ENCODE results near the gene KLHL29. TPM values are rescaled to one million over a fixed set of nuclear protein-coding genes. Genes with fewer than 3 reads are reported as not detected.
A peak's percentile ranks its signal among the peaks of the same experiment; 100 is the strongest.

The KLHL29 gene
- total RNA-seq, 1 experiment from 2014 or later: 6.4 TPM

DNA sequence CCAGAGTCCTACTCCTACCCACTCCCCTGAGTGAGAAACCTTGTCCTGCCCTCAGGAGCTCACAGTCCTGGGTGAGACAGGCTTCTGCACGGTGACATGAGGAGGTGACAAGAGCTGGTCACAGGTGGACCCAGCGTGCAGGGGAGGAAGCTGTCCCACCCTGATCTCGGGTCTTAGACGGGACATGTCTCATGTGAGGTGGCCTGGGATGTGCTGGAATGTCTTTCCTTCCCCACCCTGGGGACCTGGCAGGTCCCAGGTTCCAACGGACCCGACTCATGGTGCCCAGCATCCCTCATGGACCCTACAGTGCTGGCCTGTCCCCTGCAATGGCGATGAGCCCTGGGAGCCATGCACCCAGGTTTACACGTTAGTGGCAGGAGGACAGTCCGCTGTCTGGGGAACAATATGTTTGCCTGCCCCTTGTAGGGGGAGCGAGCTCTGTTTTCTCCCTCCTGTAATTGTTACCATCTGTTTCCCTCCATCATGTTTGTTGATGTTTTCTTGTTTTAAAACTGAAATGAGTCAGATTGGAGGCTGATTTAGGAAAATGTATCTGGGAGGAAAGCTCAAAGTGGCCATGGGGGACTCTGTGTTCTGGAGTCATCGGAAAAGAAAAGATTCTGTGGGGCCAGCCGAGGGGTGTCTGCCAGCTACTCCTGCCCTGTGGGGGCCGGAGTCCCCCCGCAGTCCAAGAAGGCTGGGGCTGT lies 238.1 kb downstream of the KLHL29 start:
- DNase-seq (ENCODE audit: low read depth, low spot score): no peak
- in situ Hi-C loops (cut with HindIII; ENCODE audit: low pct_unique_long_range_greater_than_20kb, low sequenced_read_pairs): no loop called here

DNA sequence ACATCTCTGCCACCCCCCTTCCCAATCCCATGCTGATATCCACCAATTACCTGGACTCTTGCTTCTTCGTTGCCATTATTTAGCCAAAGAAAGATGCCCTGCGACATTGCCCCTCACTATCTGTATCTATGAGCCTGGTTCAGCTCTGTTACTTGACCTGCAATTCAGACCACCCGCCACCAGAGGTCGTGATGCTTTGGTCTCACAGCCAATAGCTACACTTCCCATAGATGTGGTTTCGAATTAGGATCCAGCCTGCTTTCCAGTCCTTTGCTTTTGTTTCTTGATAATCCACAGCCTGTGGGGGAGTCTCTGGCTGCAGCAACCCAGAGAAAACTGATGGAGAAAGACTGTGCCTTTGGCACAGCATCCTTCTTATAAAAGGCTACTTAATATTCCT lies 239.4 kb downstream of the KLHL29 start:
- DNase-seq (ENCODE audit: low read depth, low spot score): peak; percentile 50
- in situ Hi-C loops (cut with HindIII; ENCODE audit: low pct_unique_long_range_greater_than_20kb, low sequenced_read_pairs): no loop called here

DNA sequence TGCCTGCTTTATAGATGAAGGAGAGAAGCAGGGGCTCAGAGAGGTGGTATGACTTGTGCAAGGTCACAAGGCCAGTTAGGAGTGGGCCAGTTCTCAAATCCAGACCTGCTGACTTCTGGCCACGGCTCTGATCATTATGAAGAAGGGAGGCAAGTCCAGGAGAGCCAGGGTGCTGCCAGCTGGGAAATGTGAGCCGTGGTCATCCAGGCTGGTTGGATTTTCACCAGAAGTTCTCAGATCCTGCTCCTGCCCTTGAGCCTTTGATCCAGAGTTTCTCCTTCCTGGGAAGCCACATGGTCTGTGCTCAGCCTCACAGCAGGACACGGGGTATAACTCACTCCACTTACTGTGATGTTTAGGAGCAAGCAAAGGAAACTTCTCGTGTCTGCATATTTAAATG lies 239.9 kb downstream of the KLHL29 start:
- DNase-seq (ENCODE audit: low read depth, low spot score): no peak
- in situ Hi-C loops (cut with HindIII; ENCODE audit: low pct_unique_long_range_greater_than_20kb, low sequenced_read_pairs): no loop called here

DNA sequence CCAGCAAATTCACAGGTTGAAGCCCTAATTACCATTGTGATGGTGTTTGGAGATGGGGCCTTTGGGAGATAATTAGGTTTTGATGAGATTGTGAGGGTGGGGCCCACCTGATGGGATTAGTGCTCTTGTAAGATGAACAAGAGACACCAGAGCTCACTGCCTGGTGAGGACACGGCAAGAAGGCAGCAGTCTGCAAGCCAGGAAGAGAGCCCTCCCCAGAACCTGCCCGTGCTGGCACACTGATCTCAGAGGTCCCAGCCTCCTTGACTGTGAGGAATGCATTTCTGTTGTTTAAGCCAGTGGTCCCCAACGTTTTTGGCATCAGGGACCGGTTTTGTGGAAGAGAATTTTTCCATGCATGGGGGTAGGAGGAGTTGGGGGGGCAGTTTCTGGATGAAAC lies 240.7 kb downstream of the KLHL29 start:
- in situ Hi-C loops (cut with HindIII; ENCODE audit: low pct_unique_long_range_greater_than_20kb, low sequenced_read_pairs): no loop called here
- DNase-seq (ENCODE audit: low read depth, low spot score): no peak

DNA sequence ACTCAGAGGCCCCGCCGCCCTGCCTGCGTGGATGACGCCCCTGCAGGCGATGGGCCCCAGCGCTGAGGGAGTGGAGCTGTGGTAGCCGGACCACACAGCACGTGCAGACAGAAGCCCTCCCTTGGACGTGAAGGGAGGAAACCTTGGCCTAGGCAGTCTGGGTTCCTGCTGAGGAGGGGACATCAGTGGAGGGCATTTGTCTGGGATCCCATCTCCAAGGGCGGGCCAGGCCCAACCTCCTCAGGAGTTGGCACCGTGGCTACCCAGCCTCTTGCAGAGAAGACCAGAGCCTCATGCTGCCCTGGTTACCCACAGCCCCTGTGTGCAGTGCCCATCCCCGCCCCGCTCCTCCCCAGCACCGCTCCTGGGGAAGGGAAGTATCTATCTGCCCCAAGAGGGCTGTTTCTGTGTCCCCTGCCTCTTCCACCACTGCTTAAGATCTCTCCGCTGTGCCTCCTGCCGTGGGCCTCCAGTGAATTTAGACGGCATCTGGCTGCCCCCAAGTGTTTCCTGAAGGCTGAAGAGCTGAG lies 241.8 kb downstream of the KLHL29 start:
- in situ Hi-C loops (cut with HindIII; ENCODE audit: low pct_unique_long_range_greater_than_20kb, low sequenced_read_pairs): no loop called here
- DNase-seq (ENCODE audit: low read depth, low spot score): no peak

DNA sequence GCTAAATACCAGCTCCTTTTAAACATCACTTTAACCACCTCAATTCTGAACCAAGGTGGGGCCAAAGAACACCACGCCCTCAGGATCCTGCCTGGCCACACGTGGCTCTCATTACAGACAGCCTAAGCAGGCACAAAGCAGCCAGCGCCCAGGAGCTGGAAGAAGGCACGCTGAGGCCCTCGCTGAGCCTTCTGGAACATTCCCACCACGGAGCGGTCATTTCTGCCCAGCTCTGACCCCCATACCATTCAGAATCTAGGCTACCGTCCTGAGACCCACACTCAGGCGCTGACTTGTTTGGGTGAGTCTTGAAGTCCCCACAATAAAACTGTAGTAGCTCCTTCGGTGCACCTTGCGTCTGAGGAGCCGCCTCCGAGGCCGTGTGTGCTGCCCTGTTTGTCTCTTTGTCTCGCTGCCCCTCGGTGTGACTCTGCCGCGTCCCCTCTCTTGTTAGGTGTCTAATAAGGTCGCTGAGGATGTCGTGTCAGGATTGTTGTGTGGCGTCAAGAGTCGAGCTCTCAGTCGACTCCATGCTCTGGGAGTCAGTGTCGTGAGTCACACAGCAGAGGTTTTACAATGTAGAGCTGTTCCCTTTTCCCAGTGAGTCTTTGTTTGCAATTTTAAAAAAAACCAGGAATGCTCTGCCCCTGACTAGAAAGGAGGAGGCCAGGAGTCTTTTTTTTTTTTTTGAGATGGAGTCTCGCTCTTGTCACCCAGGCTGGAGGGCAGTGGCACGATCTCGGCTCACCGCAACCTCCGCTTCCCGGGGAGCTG lies 242.4 kb downstream of the KLHL29 start:
- in situ Hi-C loops (cut with HindIII; ENCODE audit: low pct_unique_long_range_greater_than_20kb, low sequenced_read_pairs): no loop called here
- no peak for DNase-seq (ENCODE audit: low read depth, low spot score)

DNA sequence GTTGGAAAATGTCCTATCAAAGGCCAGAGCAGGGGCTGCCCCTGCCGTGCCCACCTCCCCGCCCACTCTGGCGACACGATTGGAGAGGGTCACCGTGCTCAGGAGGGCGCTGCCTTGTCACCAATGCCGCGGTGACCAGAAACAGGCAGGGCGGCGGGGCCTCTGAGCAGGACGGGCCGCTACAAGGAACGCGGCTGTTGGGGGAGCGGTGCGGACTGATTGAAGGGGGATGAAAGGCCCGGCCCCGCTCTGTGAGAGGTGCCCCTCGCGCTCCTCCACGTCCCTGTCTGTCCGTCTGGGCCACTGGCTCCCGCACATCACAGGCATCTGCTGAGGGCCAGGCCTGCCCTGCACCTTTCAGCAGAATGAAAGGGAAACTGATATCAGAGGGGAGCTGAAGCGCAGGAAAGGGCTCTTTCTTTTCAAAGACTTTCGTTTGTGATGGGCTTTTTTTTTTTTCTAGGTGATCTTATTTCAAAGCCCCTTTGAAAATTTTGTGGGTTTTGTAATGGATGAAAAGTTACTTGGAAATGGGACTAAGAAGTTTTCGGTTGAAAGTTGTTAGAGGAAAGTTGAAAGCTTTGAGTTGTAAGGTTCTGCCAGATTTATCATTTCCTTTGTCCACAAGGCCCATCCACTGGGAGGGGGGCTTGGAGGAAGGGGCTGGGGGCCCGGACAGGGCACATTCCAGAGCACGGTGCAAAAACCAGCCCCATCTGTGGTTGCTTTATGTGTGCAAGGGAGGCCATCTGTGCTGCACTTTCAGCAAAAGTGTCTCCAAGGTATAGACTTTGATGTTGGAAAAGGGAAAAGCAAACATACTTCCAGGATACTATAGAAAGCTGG lies 244.2 kb downstream of the KLHL29 start:
- DNase-seq (ENCODE audit: low read depth, low spot score): no peak
- in situ Hi-C loops (cut with HindIII; ENCODE audit: low pct_unique_long_range_greater_than_20kb, low sequenced_read_pairs): no loop called here

DNA sequence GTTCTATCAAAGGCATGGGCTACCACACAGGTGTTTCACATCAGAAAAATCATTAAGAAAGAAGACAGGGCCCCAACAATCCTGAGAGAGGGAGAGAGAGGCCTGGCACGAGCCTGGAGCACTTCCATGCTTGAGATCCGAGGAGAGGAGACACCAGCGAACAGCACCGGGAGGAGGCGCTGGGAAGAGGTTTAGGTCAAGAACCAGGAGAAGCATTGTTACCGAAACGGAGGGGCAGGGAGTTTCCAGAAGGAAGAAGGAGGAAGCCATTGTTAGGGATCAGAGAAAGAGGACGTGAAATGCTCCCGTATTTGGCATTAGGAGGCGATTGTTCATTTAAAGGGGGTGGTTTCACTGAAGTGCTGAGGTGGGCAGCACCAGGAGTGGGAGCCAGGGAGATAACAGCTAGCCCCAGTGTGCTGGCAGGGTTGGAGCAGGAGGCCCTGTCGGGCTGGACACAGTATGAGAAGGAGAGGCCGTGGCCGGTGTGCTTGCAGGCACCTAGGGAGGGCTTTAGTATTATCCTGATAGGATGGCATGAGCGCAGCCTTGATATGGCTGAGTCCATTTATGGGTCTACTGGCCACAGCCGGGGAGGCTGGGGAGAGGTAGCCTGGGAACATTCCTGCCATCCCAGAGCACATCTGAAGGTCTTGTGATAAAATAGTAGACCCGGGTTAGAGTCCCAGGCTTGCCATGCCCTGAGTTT lies 244.9 kb downstream of the KLHL29 start:
- DNase-seq (ENCODE audit: low read depth, low spot score): no peak
- in situ Hi-C loops (cut with HindIII; ENCODE audit: low pct_unique_long_range_greater_than_20kb, low sequenced_read_pairs): no loop called here

DNA sequence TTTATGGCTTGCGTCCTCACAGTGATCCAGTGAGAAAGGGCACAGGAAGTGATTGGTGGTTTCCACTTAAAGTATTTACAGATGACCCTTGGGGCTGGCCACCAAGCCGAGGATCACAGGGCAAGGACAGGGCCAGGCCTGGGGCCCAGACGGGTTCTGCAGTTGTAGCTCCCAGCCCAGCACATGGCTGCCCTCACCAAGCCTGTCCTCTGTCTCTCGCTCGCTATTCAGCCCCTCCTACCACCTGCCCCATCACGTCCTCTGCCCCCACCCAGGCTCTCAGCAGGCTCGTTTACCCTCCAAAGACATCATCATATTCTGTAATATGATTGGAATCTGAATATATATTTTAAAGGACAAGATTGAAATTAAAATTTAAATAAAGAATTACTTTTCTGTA lies 246.0 kb downstream of the KLHL29 start:
- no peak for DNase-seq (ENCODE audit: low read depth, low spot score)
- in situ Hi-C loops (cut with HindIII; ENCODE audit: low pct_unique_long_range_greater_than_20kb, low sequenced_read_pairs): no loop called here

DNA sequence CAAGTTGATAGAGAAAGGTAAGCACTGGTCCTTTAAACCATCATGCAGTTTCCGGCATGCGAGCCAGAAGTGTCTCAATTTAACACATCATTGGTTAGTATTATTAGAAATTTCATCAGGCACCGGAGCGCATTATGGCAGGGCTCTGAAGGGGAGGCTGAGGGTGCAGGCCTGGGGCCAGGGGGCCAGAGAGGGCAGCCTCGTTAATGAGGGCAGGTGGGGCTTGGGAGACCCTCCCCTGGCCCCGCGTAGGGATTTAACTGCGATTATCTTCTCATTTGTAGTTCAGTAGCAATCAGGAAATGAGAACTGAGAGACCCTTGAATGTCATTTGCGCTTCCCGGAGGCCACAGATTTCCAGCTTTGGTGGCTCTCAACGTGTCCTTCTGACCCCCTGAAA lies 246.4 kb downstream of the KLHL29 start:
- no peak for DNase-seq (ENCODE audit: low read depth, low spot score)
- in situ Hi-C loops (cut with HindIII; ENCODE audit: low pct_unique_long_range_greater_than_20kb, low sequenced_read_pairs): no loop called here

DNA sequence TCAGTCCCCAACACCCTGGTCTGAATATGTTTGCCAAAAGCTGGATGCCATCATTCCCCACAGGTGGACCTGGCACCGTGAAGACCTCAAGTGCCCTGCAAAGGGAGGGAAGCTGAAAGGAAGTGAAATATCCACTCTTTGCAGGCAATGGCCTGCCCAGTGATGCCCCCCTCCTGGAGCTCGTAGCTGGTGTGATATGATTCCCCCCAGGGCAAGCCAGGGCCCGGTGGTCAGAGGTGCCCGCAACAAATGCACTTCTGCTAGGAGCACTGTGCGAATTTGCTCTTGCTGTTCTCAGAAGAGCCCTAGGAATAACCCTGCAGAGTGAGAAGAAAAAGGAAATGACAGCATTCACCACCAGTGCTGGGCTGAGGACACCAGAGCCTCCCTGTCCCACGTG lies 247.4 kb downstream of the KLHL29 start:
- in situ Hi-C loops (cut with HindIII; ENCODE audit: low pct_unique_long_range_greater_than_20kb, low sequenced_read_pairs): no loop called here
- DNase-seq (ENCODE audit: low read depth, low spot score): no peak

DNA sequence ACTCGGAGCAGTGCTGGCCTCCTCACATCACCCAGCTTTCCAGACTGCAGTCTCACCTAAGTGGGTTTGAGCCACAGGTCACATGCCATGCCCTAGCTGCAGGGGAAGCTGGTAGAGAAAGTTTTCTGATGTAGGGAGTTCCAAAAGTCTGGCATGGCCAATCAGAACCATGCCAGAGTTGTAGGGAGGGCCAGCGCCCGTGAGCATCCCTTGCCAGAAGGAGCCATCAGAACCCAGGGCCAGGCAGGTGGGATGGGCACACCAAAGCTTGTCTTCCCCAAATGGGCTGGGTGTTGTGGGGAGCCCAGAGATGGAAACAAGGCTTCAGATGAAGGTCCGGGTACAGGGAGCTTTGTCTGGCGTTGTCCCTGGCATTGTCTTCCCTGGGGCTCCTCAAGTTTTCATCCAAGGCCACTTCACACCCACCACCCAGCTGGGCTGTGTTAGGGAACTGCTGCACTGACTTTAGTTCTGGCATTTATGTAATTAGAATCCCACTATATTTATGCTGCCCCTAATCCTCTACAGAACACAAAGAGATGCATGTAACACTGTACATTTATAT lies 247.9 kb downstream of the KLHL29 start:
- in situ Hi-C loops (cut with HindIII; ENCODE audit: low pct_unique_long_range_greater_than_20kb, low sequenced_read_pairs): no loop called here
- DNase-seq (ENCODE audit: low read depth, low spot score): no peak

DNA sequence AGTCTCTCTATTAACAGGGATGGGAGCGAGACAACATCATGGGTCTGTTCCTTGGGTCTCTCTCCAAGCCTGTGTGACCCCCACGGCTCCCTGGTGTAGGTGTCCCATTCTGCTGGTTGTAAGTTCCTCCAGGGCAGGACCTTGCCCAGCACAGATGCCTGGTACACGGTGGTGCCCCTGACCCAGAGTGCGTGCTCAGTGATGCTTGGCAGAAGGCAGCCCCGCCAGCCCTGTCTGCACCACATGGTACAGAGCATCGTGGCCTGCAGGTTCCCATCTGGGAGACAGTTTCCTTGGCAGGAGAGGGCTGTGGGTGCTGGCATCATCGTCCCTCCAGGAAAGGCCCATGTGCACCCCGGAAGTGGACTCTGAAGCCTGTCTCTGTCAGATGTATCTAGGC lies 249.0 kb downstream of the KLHL29 start:
- DNase-seq (ENCODE audit: low read depth, low spot score): no peak
- in situ Hi-C loops (cut with HindIII; ENCODE audit: low pct_unique_long_range_greater_than_20kb, low sequenced_read_pairs): no loop called here

DNA sequence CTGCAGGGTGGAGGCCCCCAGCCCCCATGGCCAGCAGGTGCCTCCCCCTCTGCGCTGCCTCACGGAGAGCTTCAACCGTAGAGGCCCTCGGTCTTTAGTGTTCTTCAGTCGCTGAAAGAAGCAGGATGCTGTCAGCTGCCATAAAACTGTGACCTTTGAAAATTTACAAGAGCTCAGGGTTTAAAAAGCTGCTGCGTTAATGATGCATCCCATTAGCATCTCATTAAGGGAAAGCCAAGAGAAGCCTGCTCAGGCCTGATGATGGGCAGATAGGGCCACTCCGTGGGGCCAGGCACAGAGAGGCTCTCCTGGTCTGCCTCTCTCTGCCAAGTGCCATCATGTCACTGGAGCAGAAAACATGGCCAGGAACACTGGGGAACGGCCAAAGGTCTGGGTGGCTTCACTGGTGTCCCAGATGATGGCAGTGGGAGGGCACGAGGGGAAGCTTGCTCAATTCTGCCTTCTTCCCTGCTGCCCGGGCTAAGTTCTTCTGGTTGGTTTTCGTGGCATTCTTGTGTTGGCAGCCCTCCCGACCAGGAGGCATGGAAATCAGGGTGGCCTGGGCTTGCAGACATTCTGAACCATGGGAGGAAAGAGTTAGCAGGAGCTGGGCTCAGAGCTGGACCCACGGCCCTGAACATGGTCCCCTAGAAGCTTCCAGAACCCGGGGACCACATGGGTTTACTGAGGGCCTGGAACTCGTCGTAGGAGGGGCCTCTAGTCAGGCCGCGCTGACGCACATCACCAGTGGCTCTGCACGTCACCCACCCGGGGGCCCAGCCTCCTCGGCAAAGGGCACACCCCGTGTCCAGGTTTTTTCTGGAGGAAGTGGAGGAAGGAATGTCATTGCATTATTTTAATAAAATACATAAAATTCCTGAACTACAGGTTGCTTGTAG lies 250.7 kb downstream of the KLHL29 start:
- in situ Hi-C loops (cut with HindIII; ENCODE audit: low pct_unique_long_range_greater_than_20kb, low sequenced_read_pairs): loop anchor here (5.0 kb wide), 1 partner anchor 42 kb away; no protein-coding TSS in a partner anchor
- no peak for DNase-seq (ENCODE audit: low read depth, low spot score)

DNA sequence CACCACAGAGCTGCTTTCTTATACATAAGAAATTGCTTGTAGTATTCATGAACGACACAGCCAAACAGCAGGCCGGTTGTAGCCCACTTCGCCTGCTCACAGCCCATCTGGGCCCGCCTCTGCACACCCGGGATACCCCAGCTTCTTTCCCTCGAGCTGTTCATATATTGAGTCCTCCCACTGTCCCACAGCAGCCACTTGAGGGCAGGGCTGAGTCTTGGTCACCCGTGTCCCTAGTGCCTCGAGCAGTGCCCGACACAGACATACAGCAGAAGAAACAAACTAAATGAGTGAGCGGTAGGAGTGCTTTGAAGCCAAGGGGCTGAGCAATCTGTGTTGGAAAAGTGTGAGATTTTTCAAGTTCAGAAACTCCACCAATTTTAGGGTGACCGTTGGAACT lies 251.4 kb downstream of the KLHL29 start:
- in situ Hi-C loops (cut with HindIII; ENCODE audit: low pct_unique_long_range_greater_than_20kb, low sequenced_read_pairs): loop anchor here (5.0 kb wide), 1 partner anchor 41 kb away; no protein-coding TSS in a partner anchor
- DNase-seq (ENCODE audit: low read depth, low spot score): peak; percentile 15

Data from SK-MEL-5 (cell line).